Measurements from ENCODE around the gene TMEM255B.

DNA sequence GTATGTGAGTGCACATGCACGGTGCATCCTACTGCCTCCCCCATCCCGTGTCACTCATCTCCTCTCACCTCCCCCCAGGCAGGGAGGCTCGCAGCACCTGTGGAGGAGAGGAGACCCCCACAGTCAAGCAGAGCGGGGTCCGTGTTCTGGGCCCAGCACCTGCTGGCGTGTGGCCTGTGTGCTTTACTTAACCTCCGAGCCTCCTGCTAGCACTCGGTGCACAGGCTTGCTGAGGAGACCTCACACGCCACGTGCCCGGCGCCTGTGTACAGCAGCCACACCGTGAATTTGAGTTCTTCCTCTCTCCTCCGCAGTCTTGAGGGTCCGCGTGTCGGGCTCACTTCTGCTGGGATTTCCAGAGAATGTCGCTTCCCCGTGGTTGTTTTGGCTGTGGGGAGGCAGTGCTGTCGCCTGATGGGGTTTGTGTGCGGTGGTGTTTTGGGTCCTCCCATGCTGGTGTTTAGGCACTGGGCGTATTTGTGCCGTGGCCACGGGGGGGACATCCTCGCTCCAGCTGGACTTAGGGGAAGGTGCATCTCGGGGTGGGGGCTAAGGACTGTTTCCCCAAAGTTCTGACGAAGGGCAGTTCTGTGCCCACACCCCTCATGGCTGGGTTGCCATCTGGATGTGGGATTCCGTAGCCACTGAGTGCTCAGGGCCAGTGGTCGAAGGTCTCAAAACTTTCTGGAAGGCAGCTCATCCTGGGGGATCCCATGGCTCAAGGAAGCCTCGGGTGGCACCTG lies 34.8 kb upstream of the TMEM255B start:
- TF ChIP-seq, protein P1, sequence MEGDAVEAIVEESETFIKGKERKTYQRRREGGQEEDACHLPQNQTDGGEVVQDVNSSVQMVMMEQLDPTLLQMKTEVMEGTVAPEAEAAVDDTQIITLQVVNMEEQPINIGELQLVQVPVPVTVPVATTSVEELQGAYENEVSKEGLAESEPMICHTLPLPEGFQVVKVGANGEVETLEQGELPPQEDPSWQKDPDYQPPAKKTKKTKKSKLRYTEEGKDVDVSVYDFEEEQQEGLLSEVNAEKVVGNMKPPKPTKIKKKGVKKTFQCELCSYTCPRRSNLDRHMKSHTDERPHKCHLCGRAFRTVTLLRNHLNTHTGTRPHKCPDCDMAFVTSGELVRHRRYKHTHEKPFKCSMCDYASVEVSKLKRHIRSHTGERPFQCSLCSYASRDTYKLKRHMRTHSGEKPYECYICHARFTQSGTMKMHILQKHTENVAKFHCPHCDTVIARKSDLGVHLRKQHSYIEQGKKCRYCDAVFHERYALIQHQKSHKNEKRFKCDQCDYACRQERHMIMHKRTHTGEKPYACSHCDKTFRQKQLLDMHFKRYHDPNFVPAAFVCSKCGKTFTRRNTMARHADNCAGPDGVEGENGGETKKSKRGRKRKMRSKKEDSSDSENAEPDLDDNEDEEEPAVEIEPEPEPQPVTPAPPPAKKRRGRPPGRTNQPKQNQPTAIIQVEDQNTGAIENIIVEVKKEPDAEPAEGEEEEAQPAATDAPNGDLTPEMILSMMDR (IDR thresholded peaks at IDR 0.05; ENCODE audit: insufficient read depth, low read depth, low read length): no peak
- no peak for TF ChIP-seq EZH2 (IDR thresholded peaks at IDR 0.05; ENCODE audit: insufficient read depth, low read length)
